Measurements from ENCODE around the gene AFG1L.

The AFG1L gene

GRCh38 chr6:108463784-108464183, 168.9 kb downstream of the AFG1L start:
- no peak for DNase-seq (ENCODE audit: low read depth)

DNA sequence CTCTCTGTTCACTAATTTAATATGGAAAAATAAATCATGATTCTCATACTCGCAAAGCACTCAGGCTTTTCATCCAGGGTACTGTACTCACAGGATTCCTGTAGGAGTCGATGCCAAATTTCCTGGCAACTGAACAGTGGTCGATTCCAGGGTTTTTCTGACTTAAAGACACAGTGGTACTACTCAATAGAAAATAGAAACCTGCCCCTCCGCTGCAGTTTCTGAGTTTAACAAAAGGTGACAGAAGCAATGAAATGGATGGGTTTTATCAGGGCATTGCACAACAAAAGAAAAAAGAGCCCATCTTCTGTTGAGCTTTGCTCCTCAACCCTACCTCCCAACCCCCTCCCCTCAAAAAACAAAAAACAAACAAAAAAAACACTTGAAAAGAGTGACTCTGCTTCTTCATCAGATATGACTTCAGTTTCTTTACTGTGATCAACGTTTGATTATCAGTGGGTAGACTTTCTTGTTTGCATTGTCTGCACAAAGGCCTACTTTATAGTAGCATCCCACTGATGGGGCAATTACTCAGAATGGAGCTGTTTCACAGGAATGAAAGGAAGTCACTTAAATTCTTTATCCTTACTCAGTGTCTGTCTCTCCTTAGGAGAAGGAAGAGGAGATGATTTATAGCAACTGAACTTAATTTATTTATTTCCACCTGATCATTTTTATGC, 169.7 kb downstream of the AFG1L start:
- no peak for DNase-seq (ENCODE audit: low read depth)

- no peak for DNase-seq (ENCODE audit: low read depth)
These were observed 170.2 kb downstream of the AFG1L start for GRCh38 chr6:108465098-108465495.

DNA sequence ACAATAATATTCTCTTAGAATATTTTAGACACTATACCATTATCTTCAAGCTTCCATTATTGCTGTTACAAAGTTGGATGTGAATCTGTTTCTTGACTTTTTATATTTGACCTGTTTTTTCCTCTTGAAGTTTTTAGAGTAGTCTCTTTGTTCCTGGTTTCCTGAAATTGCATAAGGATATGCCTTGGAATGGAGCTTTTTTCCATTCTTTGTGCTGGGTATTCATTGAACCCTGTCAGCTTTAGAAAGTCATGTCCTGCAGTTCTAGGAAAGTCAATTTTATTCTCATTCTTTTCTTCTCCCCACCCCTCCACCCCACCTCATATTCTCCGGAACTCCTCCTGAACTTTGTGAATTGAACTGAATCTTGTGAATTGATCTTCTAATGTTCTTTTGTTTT, 173.5 kb downstream of the AFG1L start:
- no peak for DNase-seq (ENCODE audit: low read depth)

DNA sequence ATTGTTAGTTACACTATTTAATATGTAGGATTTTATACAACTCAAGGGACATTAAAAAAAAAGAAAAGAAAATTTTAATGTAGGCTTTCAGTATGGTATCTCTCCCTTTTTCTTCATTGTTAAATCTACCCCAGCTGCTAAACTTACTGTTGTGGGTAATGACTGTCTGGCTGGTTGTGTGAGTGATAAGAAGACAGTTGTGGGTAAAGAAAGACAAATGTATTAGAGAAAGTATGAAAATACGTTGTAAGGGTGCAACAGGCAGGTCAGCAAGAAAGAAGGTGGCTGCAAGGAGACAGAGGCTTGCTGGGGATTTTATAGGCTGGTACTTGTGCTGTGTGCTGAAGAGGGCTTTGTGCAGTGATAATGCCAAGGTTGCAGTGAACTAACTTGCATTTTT, 174.5 kb downstream of the AFG1L start:
- DNase-seq (ENCODE audit: low read depth): no peak

DNA sequence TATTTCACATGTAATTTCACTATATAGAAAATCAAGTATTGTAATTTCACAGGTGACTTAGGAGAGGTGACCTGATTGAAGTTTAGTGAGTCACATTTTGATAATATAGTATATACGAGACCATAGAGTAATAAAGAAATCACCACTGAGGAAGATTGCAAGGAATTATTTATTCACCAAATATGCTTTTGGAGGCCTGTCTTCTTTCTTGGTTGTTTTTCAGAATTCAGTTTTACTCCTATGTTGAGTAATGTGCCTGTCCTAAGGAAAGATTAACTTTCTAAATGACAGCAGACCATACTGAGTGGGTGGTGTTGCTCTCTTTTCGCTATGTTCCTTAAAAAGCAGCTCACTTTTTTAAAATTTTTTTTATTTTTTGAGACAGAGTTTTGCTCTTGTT, 178.3 kb downstream of the AFG1L start:
- no peak for DNase-seq (ENCODE audit: low read depth)

DNA sequence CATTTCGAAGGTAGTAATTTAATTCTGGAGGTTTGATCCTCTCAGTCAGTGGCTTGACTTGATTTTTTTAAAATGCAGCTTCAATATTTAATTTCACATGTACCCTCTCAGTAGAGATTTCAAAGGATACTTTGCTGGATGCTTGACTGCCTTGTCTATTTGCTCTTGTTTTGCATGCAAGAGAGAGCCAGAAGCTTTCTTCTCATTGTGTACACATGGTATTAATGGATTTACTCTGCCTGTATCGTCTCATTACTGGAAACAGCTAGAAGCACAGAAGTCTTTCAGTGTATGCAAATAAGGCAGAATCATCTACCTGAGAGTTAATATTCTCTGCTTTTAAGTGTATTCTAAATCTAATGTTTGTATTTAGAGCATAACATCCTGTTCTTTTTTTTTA, 181.5 kb downstream of the AFG1L start:
- no peak for DNase-seq (ENCODE audit: low read depth)

GRCh38 chr6:108476847-108477430, 182.1 kb downstream of the AFG1L start:
- no peak for DNase-seq (ENCODE audit: low read depth)

GRCh38 chr6:108482559-108482958, 187.7 kb downstream of the AFG1L start:
- DNase-seq (ENCODE audit: low read depth): no peak

GRCh38 chr6:108484016-108484415, 189.2 kb downstream of the AFG1L start:
- DNase-seq (ENCODE audit: low read depth): no peak

GRCh38 chr6:108489699-108490098, 194.8 kb downstream of the AFG1L start:
- DNase-seq (ENCODE audit: low read depth): no peak

DNA sequence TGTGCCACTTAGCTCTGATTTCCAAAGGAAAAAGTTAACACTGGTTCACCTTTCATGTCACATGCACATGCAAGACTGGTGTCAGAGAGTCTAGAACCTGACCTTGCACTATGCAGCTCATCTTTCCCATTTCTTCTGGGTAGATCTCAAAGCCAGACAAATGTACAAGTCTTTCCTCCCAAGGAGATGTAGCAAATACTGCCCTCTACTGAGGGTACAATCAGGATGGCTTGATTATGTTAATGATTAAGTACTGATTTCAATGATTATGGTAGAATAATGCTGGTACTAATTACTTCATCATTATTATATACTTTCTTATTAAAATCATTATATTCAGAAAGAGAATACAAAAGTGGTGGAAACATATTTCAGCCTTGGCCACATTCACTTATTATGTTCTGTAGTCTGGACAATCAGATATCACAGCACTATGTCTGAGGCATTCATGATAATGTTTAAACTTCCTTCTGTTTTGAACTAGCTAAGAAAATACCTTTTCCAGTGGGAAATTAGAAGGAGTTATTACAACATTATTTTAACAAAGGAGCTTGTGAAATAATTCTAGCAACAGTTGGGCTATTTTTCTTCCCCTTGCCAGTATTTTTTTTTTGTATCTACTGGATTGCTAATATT, 197.4 kb downstream of the AFG1L start:
- DNase-seq (ENCODE audit: low read depth): no peak

DNA sequence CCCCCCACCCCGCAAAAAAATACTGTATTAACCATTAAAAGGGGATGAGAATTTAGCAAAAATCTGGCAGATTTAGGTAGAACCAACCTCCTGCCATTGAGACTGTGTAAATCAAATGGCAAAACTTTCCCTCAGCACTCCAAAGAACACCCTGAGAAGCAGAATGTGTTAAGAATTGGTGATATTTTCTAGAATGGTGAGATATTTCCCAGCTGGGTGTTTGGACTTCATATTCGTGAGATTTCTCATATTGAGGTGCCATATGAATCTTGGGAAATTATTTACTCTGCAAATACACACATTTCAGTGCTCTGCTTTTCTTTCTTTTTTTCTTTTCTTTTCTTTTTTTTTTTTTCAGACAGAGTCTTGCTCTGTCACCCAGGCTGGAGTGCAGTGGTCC, 199.6 kb downstream of the AFG1L start:
- no peak for DNase-seq (ENCODE audit: low read depth)

DNA sequence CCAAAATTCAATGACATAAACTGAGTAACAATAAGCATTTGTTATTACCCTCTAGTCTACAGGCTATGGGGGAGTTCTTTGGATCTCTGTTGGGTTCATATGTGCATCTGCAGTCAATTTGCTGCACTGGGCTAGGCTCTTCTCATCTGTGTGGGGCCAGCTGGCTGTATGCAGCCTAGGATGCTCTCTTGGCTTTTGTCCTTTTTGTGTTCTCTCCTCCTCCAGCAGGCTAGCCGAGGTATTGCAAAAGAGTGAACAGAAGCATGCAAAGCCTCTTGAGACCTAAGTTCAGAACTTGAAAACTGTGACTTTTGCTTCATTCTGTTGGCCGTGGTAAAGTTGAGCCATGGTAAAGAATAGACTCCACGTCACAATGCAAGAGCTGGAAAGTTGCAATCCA, 203.0 kb downstream of the AFG1L start:
- DNase-seq (ENCODE audit: low read depth): peak; percentile 8

DNA sequence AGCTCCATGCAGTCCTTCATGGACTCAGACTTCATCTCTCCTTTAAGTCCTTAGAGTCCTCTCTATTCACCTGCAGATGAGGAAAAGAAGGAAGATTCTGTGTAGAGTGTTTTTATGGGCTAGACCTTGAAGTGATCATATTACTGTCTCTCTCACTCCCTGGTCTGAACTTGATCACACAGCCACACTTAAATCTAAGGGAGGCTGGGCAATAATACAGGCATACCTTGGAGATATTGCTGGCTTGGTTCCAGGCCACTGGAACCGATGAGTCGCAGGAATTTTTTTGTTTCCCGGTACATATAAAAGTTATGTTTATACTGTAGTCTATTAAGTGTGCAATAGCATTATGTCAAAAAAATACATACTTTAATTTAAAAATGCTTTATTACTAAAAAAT, 206.7 kb downstream of the AFG1L start:
- no peak for DNase-seq (ENCODE audit: low read depth)

DNA sequence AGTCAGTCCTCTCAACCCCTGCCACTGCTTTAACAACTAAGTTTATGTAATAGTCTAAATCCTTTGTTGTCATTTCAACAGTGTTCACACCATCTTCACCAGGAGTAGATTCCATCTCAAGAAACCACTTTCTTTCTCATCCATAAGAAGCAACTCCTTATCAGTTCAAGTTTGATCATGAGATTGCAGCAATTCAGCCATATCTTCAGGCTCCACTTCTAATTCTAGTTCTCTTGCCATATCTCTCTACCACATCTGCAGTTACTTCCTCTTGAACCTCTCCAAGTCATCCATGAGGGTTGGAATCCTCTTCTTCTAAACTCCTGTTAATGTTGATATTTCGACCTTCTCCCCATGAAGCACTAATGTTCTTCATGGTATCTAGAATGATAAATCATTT, 208.0 kb downstream of the AFG1L start:
- DNase-seq (ENCODE audit: low read depth): peak; percentile 29

DNA sequence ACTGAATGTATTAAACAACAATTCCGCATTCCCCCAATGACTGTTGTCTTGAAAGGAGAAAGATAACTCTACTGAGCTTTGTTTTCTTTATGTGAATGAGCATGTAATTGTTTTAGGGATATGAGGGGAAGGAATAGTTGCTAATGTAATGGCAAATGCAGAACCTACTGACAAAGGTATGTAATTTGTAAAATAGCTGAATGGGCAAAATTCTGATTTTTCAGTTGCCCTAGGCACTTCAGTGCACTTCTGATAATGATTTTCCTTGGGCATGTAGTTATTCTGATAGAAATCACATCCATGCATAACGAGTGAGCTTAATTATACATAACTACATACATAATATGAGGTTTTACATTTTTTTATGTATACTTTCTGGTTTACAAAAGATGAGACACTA, 212.5 kb downstream of the AFG1L start:
- DNase-seq (ENCODE audit: low read depth): no peak

GRCh38 chr6:108510461-108511319, 215.8 kb downstream of the AFG1L start:
- DNase-seq (ENCODE audit: low read depth): no peak

- no peak for DNase-seq (ENCODE audit: low read depth)
These were observed 224.1 kb downstream of the AFG1L start for GRCh38 chr6:108518714-108519576.

DNA sequence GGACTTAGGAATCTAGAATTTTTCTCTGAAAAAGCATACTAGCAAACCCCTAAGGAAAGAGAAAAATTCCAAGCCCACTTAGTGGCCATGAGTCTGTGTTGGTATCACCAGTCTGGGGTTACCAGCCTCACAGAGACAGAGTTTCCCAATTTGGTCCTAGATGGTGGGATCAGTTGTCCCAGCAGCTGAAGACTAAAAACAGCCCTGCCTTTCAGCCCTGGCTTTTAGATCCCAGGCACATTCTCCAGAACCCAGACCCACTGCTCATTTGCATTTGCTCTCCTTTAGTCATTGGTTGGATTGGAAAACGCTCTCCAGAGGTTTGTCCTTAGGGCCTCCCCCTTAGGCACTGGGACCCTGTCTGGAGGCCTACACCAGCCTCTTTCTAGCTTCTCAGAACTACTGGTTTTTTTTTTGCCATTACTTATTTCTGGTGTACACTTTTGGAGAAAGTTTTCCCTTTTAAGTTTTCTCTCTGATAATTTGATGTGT, 226.8 kb downstream of the AFG1L start:
- no peak for DNase-seq (ENCODE audit: low read depth)

GRCh38 chr6:108523697-108524096, 228.8 kb downstream of the AFG1L start:
- DNase-seq (ENCODE audit: low read depth): no peak
